WTC11 (cell line): ENCODE data around the gene IRX5. TPM values are rescaled to one million over a fixed set of nuclear protein-coding genes. Genes with fewer than 3 reads are reported as not detected.

ENCODE experiments used
- ATAC-seq: fragments of 200-7000 bp; cut with Tn5 transposase; 2 replicates; pipeline ENCODE4 v1.10.0; 2021; ENCODE audit warnings: mild to moderate bottlenecking, moderate library complexity
- CTCF ChIA-PET: fragments of 300-600 bp; sonication (Branson Sonifier 250); formaldehyde crosslinking; loops from one replicate; lab custom pipeline; 2021; ENCODE audit warnings: antibody characterized with exemption; lab: Charles Lee
- POLR2A ChIA-PET: fragments of 350-600 bp; sonication (Branson Sonifier 250); formaldehyde crosslinking; loops from one replicate; lab custom pipeline; 2021; ENCODE audit warnings: antibody characterized with exemption; lab: Charles Lee
- DNase-seq: peaks from one replicate; pipeline ENCODE4 v3.0.0; 2021; ENCODE audit warnings: low spot score
- H3K27ac Mint-ChIP-seq: 2 replicates; pipeline ENCODE4 v1.8.0; 2021; ENCODE audit warnings: mixed read lengths
- H3K27me3 Mint-ChIP-seq: 2 replicates; pipeline ENCODE4 v1.8.0; 2021; ENCODE audit warnings: low read depth, mild to moderate bottlenecking, moderate library complexity, mixed read lengths
- H3K36me3 Mint-ChIP-seq: 2 replicates; pipeline ENCODE4 v1.8.0; 2021; ENCODE audit warnings: mixed read lengths
- H3K4me1 Mint-ChIP-seq: 2 replicates; pipeline ENCODE4 v1.8.0; 2022; ENCODE audit warnings: mixed read lengths
- H3K4me3 Mint-ChIP-seq: 2 replicates; pipeline ENCODE4 v1.8.0; 2021; ENCODE audit warnings: mild to moderate bottlenecking, moderate library complexity, mixed read lengths
- H3K9me3 Mint-ChIP-seq: 2 replicates; pipeline ENCODE4 v1.8.0; 2021; ENCODE audit warnings: mixed read lengths
- ARID4B ChIP-seq: sonication (generic); formaldehyde crosslinking; IDR thresholded peaks from 2 replicates; pipeline ENCODE4 v1.8.0; 2023; ENCODE audit warnings: missing genetic modification reagents, mild to moderate bottlenecking, borderline replicate concordance
- CTCF ChIP-seq: fragments of 200-600 bp; IDR thresholded peaks from 2 replicates; pipeline ENCODE4 v1.8.0; 2022; ENCODE audit warnings: antibody characterized with exemption
- E2F1 ChIP-seq: sonication (generic); formaldehyde crosslinking; IDR thresholded peaks from 2 replicates; pipeline ENCODE4 v1.8.0; 2022; ENCODE audit warnings: mild to moderate bottlenecking, missing genetic modification reagents
- FOXK1 ChIP-seq: sonication (generic); formaldehyde crosslinking; IDR thresholded peaks from 2 replicates; pipeline ENCODE4 v1.8.0; 2022; ENCODE audit warnings: mild to moderate bottlenecking, moderate library complexity, missing genetic modification reagents
- GTF2I ChIP-seq: fragments of 250-450 bp; sonication (Bioruptor Pico); conservative IDR thresholded peaks from 2 replicates; pipeline ENCODE4 v1.4.0; 2021; ENCODE audit warnings: mild to moderate bottlenecking
- MYBL2 ChIP-seq: sonication (generic); formaldehyde crosslinking; IDR thresholded peaks from 2 replicates; pipeline ENCODE4 v1.8.1; 2023; ENCODE audit warnings: mild to moderate bottlenecking, moderate library complexity, missing genetic modification reagents
- OVOL2 ChIP-seq: fragments of 250-450 bp; sonication (Bioruptor Pico); IDR thresholded peaks from 2 replicates; pipeline ENCODE4 v1.9.0; 2021; ENCODE audit warnings: mild to moderate bottlenecking, borderline replicate concordance
- SOX15 ChIP-seq: fragments of 250-450 bp; sonication (Bioruptor Pico); IDR thresholded peaks from 2 replicates; pipeline ENCODE4 v1.9.0; 2021; ENCODE audit warnings: mild to moderate bottlenecking
- TEAD1 ChIP-seq: sonication (generic); formaldehyde crosslinking; IDR thresholded peaks from 2 replicates; pipeline ENCODE4 v1.8.0; 2022; ENCODE audit warnings: mild to moderate bottlenecking, missing genetic modification reagents
- ZBTB43 ChIP-seq: sonication (generic); formaldehyde crosslinking; IDR thresholded peaks from 2 replicates; pipeline ENCODE4 v1.8.1; 2023; ENCODE audit warnings: mild to moderate bottlenecking, missing genetic modification reagents
- ZNF138 ChIP-seq: sonication (generic); formaldehyde crosslinking; conservative IDR thresholded peaks from 2 replicates; pipeline ENCODE4 v1.8.1; 2022; ENCODE audit warnings: mild to moderate bottlenecking, moderate library complexity, missing genetic modification reagents
- ZNF232 ChIP-seq: sonication (generic); formaldehyde crosslinking; IDR thresholded peaks from 2 replicates; pipeline ENCODE4 v1.8.0; 2022; ENCODE audit warnings: mild to moderate bottlenecking, missing genetic modification reagents
- ZNF281 ChIP-seq: sonication (generic); formaldehyde crosslinking; IDR thresholded peaks from 2 replicates; pipeline ENCODE4 v1.8.0; 2023; ENCODE audit warnings: mild to moderate bottlenecking, missing genetic modification reagents
- ZNF416 ChIP-seq: fragments of 250-450 bp; sonication (Bioruptor Pico); IDR thresholded peaks from 2 replicates; pipeline ENCODE4 v1.9.0; 2021; ENCODE audit warnings: mild to moderate bottlenecking, inconsistent platforms
- ZNF423 ChIP-seq: fragments of 250-450 bp; sonication (Bioruptor Pico); IDR thresholded peaks from 2 replicates; pipeline ENCODE4 v2.1.2; 2022; ENCODE audit warnings: mild to moderate bottlenecking, moderate library complexity
- ZNF532 ChIP-seq: fragments of 250-450 bp; sonication (Bioruptor Pico); IDR thresholded peaks from 2 replicates; pipeline ENCODE4 v1.9.0; 2021; ENCODE audit warnings: mild to moderate bottlenecking, borderline replicate concordance
- ZSCAN18 ChIP-seq: fragments of 250-450 bp; sonication (Bioruptor Pico); IDR thresholded peaks from 2 replicates; pipeline ENCODE4 v2.1.2; 2022; ENCODE audit warnings: mild to moderate bottlenecking, moderate library complexity
- total RNA-seq: library from RNA; stranded (reverse); gene quantifications from 3 replicates; pipeline ENCODE4 v1.2.3, GENCODE V29; 2021

IRX5 gene
- total RNA-seq, 1 experiment from 2014 or later = 0.35 TPM

- no peak for TF ChIP-seq ZBTB43
- no peak for TF ChIP-seq ZNF416 (CRISPR knock-in tag)
- no peak for TF ChIP-seq SOX15 (CRISPR knock-in tag)
- no peak for TF ChIP-seq ZNF138 (CRISPR knock-in tag)
- no peak for TF ChIP-seq ZSCAN18 (CRISPR knock-in tag)
- TF ChIP-seq ZNF532 (CRISPR knock-in tag) = no peak
- no peak for TF ChIP-seq E2F1 (CRISPR knock-in tag)
- TF ChIP-seq GTF2I = no peak
- TF ChIP-seq ZNF232 (CRISPR knock-in tag) = no peak
- no peak for TF ChIP-seq OVOL2 (CRISPR knock-in tag)
- TF ChIP-seq TEAD1 (CRISPR knock-in tag) = no peak
- no peak for TF ChIP-seq FOXK1 (CRISPR knock-in tag)
- no peak for TF ChIP-seq CTCF
These were observed 3.3 kb upstream of the IRX5 start (continued) for GRCh38 chr16:54927125-54928015.

- no peaks in the 10 kb centered on the region for H3K36me3 Mint-ChIP-seq
- H3K27ac Mint-ChIP-seq = no peak overlapping the region
- H3K27me3 Mint-ChIP-seq = peaks cover 73% of the 10 kb centered on the region
- DNase-seq (no peak), ATAC-seq (no peak)
- H3K9me3 Mint-ChIP-seq = no peaks in the 10 kb centered on the region
- ChIA-PET CTCF (interaction anchor here (0.8 to 1.4 kb wide), 4 partner anchors 8 to 1378 kb away, joined by 3 to 5 read pairs (median 3); partner anchors contain the start of gene IRX3), POLR2A (no interaction called here)
- H3K4me3 Mint-ChIP-seq = peak overlapping the region; percentile 76
- H3K4me1 Mint-ChIP-seq = peaks cover 28% of the 10 kb centered on the region
- no peak for TF ChIP-seq ZNF281 (CRISPR knock-in tag)
- TF ChIP-seq ZNF423 = no peak
- TF ChIP-seq MYBL2 (CRISPR knock-in tag) = no peak
- no peak for TF ChIP-seq ARID4B (CRISPR knock-in tag)
- no peak for TF ChIP-seq ZNF232 (CRISPR knock-in tag)
These were observed 2.7 kb upstream of the IRX5 start for GRCh38 chr16:54928016-54928356.
